ENCODE results near the gene APIP.

Gene APIP

DNA sequence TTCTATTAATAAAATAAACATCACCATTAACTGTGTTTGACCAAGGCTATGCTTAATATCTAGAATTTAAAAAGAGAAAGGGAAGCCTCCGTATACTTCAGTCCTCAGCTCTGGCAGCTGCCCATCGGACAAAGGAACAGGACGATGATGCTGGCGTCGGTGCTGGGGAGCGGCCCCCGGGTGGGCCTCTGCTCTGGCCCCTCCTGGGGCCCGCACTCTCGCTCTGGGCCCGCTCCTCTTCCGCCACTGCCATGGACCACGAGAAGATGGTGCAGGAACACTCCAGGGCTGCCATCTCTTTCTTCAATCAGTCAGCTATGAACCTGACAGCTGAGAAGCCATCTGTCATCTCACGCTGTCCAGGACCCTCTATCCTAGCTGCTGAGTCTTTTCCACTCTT, 25.5 kb upstream of the APIP start:
- POLR2A ChIA-PET: no interaction called here
- no peak overlapping the region for H3K4me3 ChIP-seq (ENCODE audit: low read depth, low read length)
- CTCF ChIA-PET: interaction anchor here (1.2 to 3.0 kb wide), 3 partner anchors 15 to 450 kb away, joined by 4 to 9 read pairs (median 4); no protein-coding TSS in a partner anchor
- no peak for TF ChIP-seq CTCF (IDR thresholded peaks at IDR 0.05; ENCODE audit: insufficient read depth, low read length, missing control alignments)
- DNase-seq (ENCODE audit: low read depth, low spot score): no peak

GRCh38 chr11:34940026-34940677, 24.0 kb upstream of the APIP start:
- TF ChIP-seq CTCF (IDR thresholded peaks at IDR 0.05; ENCODE audit: insufficient read depth, low read length, missing control alignments): no peak
- ChIA-PET POLR2A (no interaction called here), CTCF (interaction anchor here (0.7 to 1.4 kb wide), 3 partner anchors 12 to 452 kb away, joined by 3 to 6 read pairs (median 4); no protein-coding TSS in a partner anchor)
- no peak for DNase-seq (ENCODE audit: low read depth, low spot score)
- no peak overlapping the region for H3K4me3 ChIP-seq (ENCODE audit: low read depth, low read length)

DNA sequence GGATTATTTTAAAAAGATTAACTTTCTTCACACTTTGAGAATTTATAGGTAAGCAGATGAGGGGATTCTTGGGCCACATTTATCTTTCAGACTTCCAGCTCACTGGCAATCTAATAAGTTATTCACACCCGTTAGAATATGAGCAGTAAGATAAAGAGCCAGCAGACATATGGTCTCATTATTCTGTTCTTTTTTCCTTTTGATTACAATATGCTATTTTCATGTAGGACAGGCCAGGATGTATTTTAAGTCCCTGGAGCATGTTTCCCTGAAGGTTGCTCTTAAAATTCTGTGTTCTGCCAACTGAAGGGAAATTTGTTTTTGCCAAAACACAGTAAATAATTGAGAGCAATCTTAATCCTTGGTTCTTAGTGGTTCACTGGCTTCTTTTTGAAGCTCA, 22.4 kb upstream of the APIP start:
- DNase-seq (ENCODE audit: low read depth, low spot score): no peak
- no peak for TF ChIP-seq CTCF (IDR thresholded peaks at IDR 0.05; ENCODE audit: insufficient read depth, low read length, missing control alignments)
- POLR2A ChIA-PET: no interaction called here
- no peak overlapping the region for H3K4me3 ChIP-seq (ENCODE audit: low read depth, low read length)
- CTCF ChIA-PET: interaction anchor here (0.7 to 1.4 kb wide), 3 partner anchors 12 to 15 kb away, joined by 3 read pairs; no protein-coding TSS in a partner anchor

DNA sequence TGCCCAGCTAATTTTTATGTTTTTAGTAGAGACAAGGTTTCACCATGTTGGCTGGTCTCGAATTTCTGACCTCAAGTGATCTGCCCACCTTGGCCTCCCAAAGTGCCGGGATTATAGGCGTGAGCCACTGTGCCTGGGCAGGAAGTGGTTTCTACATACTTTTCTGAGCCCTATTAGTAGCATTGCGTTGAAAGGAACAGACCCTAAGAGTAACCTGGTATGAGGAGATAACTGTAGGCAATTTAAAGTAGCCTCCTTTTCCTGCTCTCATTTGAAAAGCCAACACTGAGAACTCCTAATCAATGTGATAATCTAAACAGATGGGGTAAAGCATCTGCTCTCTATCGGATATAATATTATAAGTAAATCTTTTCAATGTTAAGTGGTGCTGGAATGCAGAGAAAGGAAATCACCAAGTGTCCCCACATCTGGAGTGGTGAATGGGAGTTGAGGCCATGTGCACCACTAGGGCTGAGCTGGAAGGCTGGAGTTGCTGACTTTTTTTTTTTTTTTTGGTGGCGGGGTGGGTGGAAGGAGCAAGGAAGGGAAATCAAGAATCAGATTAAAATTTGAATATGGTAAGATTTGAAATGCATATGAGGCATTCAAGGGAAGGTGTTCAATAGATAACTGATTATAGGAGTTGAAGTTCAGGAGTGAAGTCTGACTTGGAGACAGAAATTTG, 20.9 kb upstream of the APIP start:
- ChIA-PET CTCF (interaction anchor here (1.0 to 1.8 kb wide), 3 partner anchors 10 to 12 kb away, joined by 3 to 6 read pairs (median 4); no protein-coding TSS in a partner anchor), POLR2A (no interaction called here)
- TF ChIP-seq CTCF (IDR thresholded peaks at IDR 0.05; ENCODE audit: insufficient read depth, low read length, missing control alignments): no peak
- DNase-seq (ENCODE audit: low read depth, low spot score): no peak
- H3K4me3 ChIP-seq (ENCODE audit: low read depth, low read length): no peak overlapping the region

- no peak for TF ChIP-seq CTCF (IDR thresholded peaks at IDR 0.05; ENCODE audit: insufficient read depth, low read length, missing control alignments)
- DNase-seq (ENCODE audit: low read depth, low spot score): no peak
- no peak overlapping the region for H3K4me3 ChIP-seq (ENCODE audit: low read depth, low read length)
- ChIA-PET POLR2A (no interaction called here), CTCF (interaction anchor here (1.0 to 9.3 kb wide), 3 partner anchors 444 to 482 kb away, joined by 3 to 204 read pairs (median 3); no protein-coding TSS in a partner anchor)
Observed at GRCh38 chr11:34929794-34930763, 13.9 kb upstream of the APIP start.

All from AG04449 (cell line).